Mesendoderm (in vitro differentiated cells): Measurements from ENCODE around the gene ATP10B.
A peak's percentile ranks its signal among the peaks of the same experiment; 100 is the strongest.

Experiments used
- DNase-seq: peaks from one replicate; pipeline ENCODE4 v3.0.0; 2013
- H2AK5ac ChIP-seq: 2 replicates; pipeline ENCODE4 v1.6.1; 2013; ENCODE audit warnings: low read length, inconsistent platforms
- H2BK120ac ChIP-seq: 2 replicates; pipeline ENCODE4 v1.6.1; 2013; ENCODE audit warnings: low read depth, mild to moderate bottlenecking, low read length, moderate library complexity, mixed read lengths
- H2BK15ac ChIP-seq: replicated peaks from 2 replicates; pipeline ENCODE4 v1.6.1; 2013; ENCODE audit warnings: low read depth, mild to moderate bottlenecking, moderate library complexity
- H2BK5ac ChIP-seq: 2 replicates; pipeline ENCODE4 v1.6.1; 2013; ENCODE audit warnings: low read length, inconsistent platforms
- H3K18ac ChIP-seq: 2 replicates; pipeline ENCODE4 v1.6.1; 2013; ENCODE audit warnings: mild to moderate bottlenecking, low read length, mixed read lengths
- H3K23ac ChIP-seq: one replicate; pipeline ENCODE4 v1.6.1; 2013; ENCODE audit warnings: low read length
- H3K27ac ChIP-seq: 2 replicates; pipeline ENCODE4 v1.5.1; 2013; ENCODE audit warnings: low read depth, mild to moderate bottlenecking, inconsistent platforms, low read length, moderate library complexity
- H3K27me3 ChIP-seq: 2 replicates; pipeline ENCODE4 v1.6.1; 2013; ENCODE audit warnings: low read length, control low read depth, mild to moderate bottlenecking, inconsistent platforms; ENCODE audit not compliant: insufficient read depth, poor library complexity
- H3K36me3 ChIP-seq: 2 replicates; pipeline ENCODE4 v1.6.1; 2013; ENCODE audit warnings: low read length, inconsistent platforms; ENCODE audit not compliant: control insufficient read depth, insufficient read depth
- H3K4ac ChIP-seq: one replicate; pipeline ENCODE4 v1.6.1; 2013; ENCODE audit warnings: low read depth, mild to moderate bottlenecking, low read length, moderate library complexity
- H3K4me1 ChIP-seq: 2 replicates; pipeline ENCODE4 v1.6.1; 2013; ENCODE audit warnings: low read depth, low read length, inconsistent platforms; ENCODE audit not compliant: control insufficient read depth
- H3K4me2 ChIP-seq: 2 replicates; pipeline ENCODE4 v1.6.1; 2013; ENCODE audit warnings: low read length
- H3K4me3 ChIP-seq: 2 replicates; pipeline ENCODE4 v1.5.1; 2013; ENCODE audit warnings: mild to moderate bottlenecking, low read length
- H3K56ac ChIP-seq: one replicate; pipeline ENCODE4 v1.6.1; 2013; ENCODE audit warnings: low read length
- H3K79me1 ChIP-seq: 2 replicates; pipeline ENCODE4 v1.6.1; 2013; ENCODE audit warnings: low read length, inconsistent platforms
- H3K79me2 ChIP-seq: 2 replicates; pipeline ENCODE4 v1.6.1; 2013; ENCODE audit warnings: mild to moderate bottlenecking, low read length; ENCODE audit not compliant: control insufficient read depth, insufficient read depth
- H3K9ac ChIP-seq: 2 replicates; pipeline ENCODE4 v1.6.1; 2013; ENCODE audit warnings: low read length, inconsistent platforms
- H4K5ac ChIP-seq: one replicate; pipeline ENCODE4 v1.6.1; 2013; ENCODE audit warnings: low read length
- H4K8ac ChIP-seq: one replicate; pipeline ENCODE4 v1.6.1; 2013; ENCODE audit warnings: low read depth, mild to moderate bottlenecking, control low read depth, low read length, moderate library complexity
- WGBS: extraction: QIAGEN DNeasy Blood & Tissue Kit; methylation state at CpG from one replicate; pipeline ENCODE4 v1.1.7; 2013; ENCODE audit warnings: low lambda C conversion rate, missing lambda C conversion rate; ENCODE audit not compliant: insufficient coverage; ENCODE audit errors: extremely low coverage; 5-methylcytosine and 5-hydroxymethylcytosine counted together

Gene ATP10B

GRCh38 chr5:160660132-160660531 lies 191.9 kb downstream of the ATP10B start:
- Histone ChIP-seq H2BK120ac (no peak overlapping the region), H4K5ac (no peak overlapping the region), H3K18ac (no peak overlapping the region), H2BK15ac (no peak overlapping the region), H3K36me3 (no peaks in the 10 kb centered on the region), H3K23ac (no peak overlapping the region), H3K4me2 (no peak overlapping the region), H3K27ac (no peak overlapping the region), H3K4me3 (no peak overlapping the region), H3K27me3 (no peaks in the 10 kb centered on the region), H3K9ac (no peak overlapping the region), H3K4ac (no peak overlapping the region), H3K56ac (no peak overlapping the region), H4K8ac (no peak overlapping the region), H2BK5ac (no peak overlapping the region), H3K79me2 (no peaks in the 10 kb centered on the region), H2AK5ac (no peak overlapping the region), H3K4me1 (peaks cover 2% of the 10 kb centered on the region), H3K79me1 (no peaks in the 10 kb centered on the region)
- WGBS = no CpG with 5 or more reads among the region's 1 CpG
- no peak for DNase-seq

- Histone ChIP-seq H3K27me3 (no peaks in the 10 kb centered on the region), H2AK5ac (peak overlapping the region; percentile 35), H3K56ac (no peak overlapping the region), H2BK5ac (peak overlapping the region; percentile 13), H3K36me3 (no peaks in the 10 kb centered on the region), H2BK15ac (no peak overlapping the region), H4K5ac (no peak overlapping the region), H2BK120ac (no peak overlapping the region), H3K4me3 (no peak overlapping the region), H3K18ac (no peak overlapping the region), H3K27ac (no peak overlapping the region), H3K4me1 (peaks cover 2% of the 10 kb centered on the region), H3K23ac (no peak overlapping the region), H3K4me2 (no peak overlapping the region), H4K8ac (no peak overlapping the region), H3K79me2 (no peaks in the 10 kb centered on the region), H3K79me1 (no peaks in the 10 kb centered on the region), H3K9ac (no peak overlapping the region), H3K4ac (no peak overlapping the region)
- no CpG with 5 or more reads among the region's 5 CpGs for WGBS
- no peak for DNase-seq
Observed at GRCh38 chr5:160657622-160658458, 194.2 kb downstream of the ATP10B start.

- Histone ChIP-seq H4K8ac (no peak overlapping the region), H3K4me1 (peaks cover 2% of the 10 kb centered on the region), H3K79me2 (no peaks in the 10 kb centered on the region), H3K4me3 (no peak overlapping the region), H3K36me3 (no peaks in the 10 kb centered on the region), H3K27me3 (no peaks in the 10 kb centered on the region), H3K4me2 (no peak overlapping the region), H3K56ac (no peak overlapping the region), H3K79me1 (no peaks in the 10 kb centered on the region), H2BK5ac (peak overlapping the region; percentile 6), H3K9ac (no peak overlapping the region), H3K18ac (peak overlapping the region; percentile 47), H2BK120ac (no peak overlapping the region), H4K5ac (no peak overlapping the region), H3K23ac (no peak overlapping the region), H2AK5ac (no peak overlapping the region), H2BK15ac (no peak overlapping the region), H3K4ac (no peak overlapping the region), H3K27ac (no peak overlapping the region)
- peak; percentile 80 for DNase-seq
- no CpG with 5 or more reads among the region's 1 CpG for WGBS
Observed at GRCh38 chr5:160657068-160657507, 194.9 kb downstream of the ATP10B start.

- H2BK5ac ChIP-seq = no peak overlapping the region
- no peak overlapping the region for H3K4me3 ChIP-seq
- no peak overlapping the region for H4K5ac ChIP-seq
- peaks cover 2% of the 10 kb centered on the region for H3K4me1 ChIP-seq
- H3K4me2 ChIP-seq = no peak overlapping the region
- H3K36me3 ChIP-seq = no peaks in the 10 kb centered on the region
- no peak overlapping the region for H3K4ac ChIP-seq
- H3K79me2 ChIP-seq = no peaks in the 10 kb centered on the region
- no peak overlapping the region for H2BK15ac ChIP-seq
- no peak for DNase-seq
- H2AK5ac ChIP-seq = no peak overlapping the region
- H3K56ac ChIP-seq = no peak overlapping the region
- no peak overlapping the region for H3K23ac ChIP-seq
- no peaks in the 10 kb centered on the region for H3K27me3 ChIP-seq
- no peaks in the 10 kb centered on the region for H3K79me1 ChIP-seq
- no peak overlapping the region for H3K27ac ChIP-seq
- no peak overlapping the region for H4K8ac ChIP-seq
- no CpG with 5 or more reads among the region's 8 CpGs for WGBS
- no peak overlapping the region for H3K9ac ChIP-seq
- no peak overlapping the region for H2BK120ac ChIP-seq
- no peak overlapping the region for H3K18ac ChIP-seq
Observed at GRCh38 chr5:160655717-160656116, 196.3 kb downstream of the ATP10B start.

- no CpG with 5 or more reads among the region's 9 CpGs for WGBS
Observed at GRCh38 chr5:160651692-160652645, 200.0 kb downstream of the ATP10B start.

More at GRCh38 chr5:160651692-160652645, 200.0 kb downstream of the ATP10B start:
- Histone ChIP-seq H3K4me3 (no peak overlapping the region), H3K23ac (no peak overlapping the region), H2AK5ac (no peak overlapping the region), H4K5ac (no peak overlapping the region), H3K79me1 (no peaks in the 10 kb centered on the region), H2BK5ac (no peak overlapping the region), H4K8ac (no peak overlapping the region), H2BK15ac (no peak overlapping the region), H3K4me2 (no peak overlapping the region), H3K27ac (no peak overlapping the region), H3K4ac (no peak overlapping the region), H3K27me3 (no peaks in the 10 kb centered on the region), H3K79me2 (no peaks in the 10 kb centered on the region), H3K18ac (no peak overlapping the region), H3K9ac (no peak overlapping the region), H3K56ac (no peak overlapping the region), H3K36me3 (no peaks in the 10 kb centered on the region), H3K4me1 (no peaks in the 10 kb centered on the region), H2BK120ac (no peak overlapping the region)
- no peak for DNase-seq
